ENCODE measurements around the gene ANKS1B.
"Not testable (repeated sequence)": the region's sequence is repeated elsewhere in the genome, so short reads cannot be mapped to it uniquely, and the experiment has no call there.

ANKS1B gene

DNA sequence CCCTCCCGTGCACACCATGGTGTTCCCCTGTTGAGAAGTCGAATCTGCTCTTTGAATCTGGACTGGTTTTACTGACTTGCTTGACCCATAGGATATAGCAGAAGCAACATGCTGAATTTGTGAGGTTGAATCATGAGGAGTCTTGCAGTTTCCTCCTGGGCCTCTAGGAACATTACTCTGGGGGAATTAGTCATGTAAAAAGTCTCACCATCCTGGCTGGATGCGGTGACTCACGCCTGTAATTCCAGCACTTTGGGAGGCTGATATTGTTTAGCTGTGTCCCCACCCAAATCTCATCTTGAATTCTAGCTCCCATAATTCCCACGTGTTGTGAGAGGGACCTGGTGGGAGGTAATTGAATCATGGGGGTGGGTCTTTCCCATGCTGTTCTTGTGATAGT is 1228.9 kb downstream of the ANKS1B start:
- not testable (repeated sequence) for DNase-seq (ENCODE audit: low read depth)

DNA sequence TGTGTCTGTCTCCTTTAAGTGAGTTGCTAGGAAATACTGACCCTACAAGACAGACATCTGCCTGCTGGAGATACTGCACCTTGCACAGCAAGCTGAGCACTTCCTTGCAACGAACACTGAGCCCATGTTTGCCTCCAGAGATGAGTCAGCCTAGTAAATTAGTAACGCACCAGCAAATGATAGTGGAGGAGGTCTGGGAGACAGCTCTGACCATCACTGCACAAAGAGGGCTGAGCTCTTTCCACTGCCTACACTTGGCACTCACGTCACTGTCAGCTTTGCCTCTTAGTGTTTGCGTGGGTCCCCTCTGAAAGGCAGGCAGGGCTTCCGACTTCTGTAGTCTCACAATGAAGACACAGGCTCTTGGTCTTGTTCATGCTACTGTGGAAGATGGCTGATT is 1230.6 kb downstream of the ANKS1B start:
- DNase-seq (ENCODE audit: low read depth) = no peak

DNA sequence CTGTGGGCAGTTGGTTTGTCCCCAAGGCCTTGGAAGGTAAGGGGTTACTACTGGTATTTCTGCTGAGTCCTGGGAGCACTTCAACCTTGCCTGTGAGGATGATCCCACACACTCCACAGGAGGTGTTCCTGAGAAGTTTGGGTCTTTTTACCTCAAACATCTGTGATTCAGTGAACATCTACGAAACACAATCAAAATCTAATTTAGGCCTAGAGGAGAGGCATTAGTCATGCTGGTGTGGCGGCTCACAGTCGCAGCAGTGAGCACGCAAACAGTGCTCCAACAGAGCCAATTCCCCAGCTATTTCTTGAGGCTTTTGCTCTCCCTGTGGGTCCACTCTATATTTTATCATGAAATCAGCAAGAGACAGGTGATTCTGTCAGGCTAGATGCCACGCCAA is 1232.0 kb downstream of the ANKS1B start:
- no peak for DNase-seq (ENCODE audit: low read depth)

DNA sequence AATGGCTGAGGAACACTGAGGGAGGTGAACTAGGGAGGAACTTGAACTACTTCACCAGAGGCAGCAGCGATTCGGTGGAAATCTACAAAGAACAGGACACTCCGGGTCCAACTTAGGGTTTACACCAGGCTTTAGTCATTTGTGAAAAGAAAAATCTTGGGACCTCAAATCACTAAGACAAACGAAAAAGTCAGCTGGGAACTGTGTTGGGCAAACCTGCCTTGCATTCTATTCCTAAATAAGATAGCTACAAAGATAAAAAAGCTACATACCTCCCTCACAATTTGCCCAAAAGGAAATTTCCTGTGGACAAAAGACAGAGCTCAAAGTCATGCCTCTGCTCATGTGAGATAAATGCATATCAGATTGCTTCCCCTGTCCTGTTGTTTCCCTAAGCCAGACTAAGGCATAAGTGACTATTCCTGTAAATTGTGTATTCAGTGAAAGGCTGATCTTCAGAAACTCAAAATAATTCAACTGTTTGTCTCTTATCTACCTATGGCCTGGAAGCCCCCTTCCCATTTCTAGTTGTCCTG is 1233.1 kb downstream of the ANKS1B start:
- DNase-seq (ENCODE audit: low read depth) = no peak

DNA sequence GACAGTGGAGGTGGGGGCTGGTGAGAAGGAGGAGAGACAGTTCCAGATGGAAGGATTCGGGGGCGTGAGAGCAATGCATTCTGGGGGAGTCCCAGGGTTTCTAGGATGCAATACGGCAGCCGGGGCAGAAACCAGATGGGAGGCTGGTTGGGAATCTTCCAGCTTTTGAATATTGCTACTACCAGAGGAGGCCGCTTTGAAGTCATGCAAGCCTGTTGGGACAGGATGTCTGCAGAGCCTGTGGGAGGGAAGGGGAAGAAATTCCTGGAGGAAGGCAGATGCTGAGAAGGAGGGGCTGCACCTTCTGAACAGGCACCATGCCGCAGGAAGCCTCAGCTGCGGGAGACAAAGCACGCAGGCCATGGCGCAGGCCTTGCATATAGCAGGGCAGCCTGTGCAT is 1234.2 kb downstream of the ANKS1B start:
- DNase-seq (ENCODE audit: low read depth) = no peak

DNA sequence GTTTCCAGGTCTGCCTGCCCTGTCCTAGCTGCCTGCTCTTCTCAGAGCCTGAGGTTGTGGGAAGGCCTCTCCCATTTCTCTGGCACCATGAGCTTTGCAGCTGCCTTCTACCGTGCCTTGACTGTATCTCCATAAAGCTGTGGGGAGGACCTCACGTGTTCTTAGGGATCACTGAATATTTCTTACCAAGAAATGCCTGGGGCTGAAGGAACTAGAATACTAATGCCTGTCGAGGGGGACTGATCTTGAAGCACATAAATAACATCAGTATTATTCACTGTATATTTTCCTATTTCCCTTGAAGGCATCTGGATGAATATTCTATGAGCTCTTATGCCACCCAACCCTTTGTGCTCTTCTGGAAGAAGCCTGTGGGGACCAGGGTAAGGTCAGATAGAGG is 1236.3 kb downstream of the ANKS1B start:
- DNase-seq (ENCODE audit: low read depth) = no peak

DNA sequence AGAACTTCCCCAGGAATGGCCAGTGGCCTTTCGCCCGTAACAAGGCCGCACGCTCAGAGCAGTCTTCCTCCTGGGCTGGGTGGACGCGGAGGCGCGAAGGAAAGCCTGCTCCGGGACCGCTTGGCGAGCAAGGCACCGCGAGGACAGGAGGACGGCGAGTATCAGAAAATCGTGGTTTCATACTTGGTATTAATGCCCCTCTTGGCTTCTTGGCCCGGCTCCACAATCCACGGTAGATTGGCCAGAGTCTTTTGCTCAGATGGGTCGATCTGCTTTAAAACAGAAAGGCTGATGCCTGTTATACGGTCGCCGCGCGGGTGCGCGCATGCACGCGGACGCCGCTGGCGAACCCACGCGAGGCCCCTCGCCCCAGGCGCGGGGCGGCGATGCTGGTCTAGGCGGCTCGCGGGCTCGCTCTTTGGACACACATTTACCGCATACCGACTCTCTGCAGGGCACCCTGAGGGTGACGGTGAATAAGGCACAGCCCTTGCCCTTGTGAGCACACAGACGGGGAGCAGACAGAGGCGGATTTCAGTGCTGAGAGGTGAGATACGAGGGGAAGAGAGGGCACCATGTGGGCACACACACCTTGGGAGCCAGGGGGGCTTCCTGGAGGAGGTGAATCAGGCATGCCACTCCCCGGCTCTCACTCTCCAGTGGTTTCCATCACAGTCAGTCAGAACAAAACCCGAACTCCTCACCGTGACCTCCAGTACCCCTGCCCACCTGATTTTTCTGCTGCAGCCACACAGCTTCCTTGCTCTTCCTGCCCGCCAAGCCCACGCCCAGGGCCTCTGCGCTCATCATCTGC is 1239.0 kb downstream of the ANKS1B start:
- no peak for DNase-seq (ENCODE audit: low read depth)

DNA sequence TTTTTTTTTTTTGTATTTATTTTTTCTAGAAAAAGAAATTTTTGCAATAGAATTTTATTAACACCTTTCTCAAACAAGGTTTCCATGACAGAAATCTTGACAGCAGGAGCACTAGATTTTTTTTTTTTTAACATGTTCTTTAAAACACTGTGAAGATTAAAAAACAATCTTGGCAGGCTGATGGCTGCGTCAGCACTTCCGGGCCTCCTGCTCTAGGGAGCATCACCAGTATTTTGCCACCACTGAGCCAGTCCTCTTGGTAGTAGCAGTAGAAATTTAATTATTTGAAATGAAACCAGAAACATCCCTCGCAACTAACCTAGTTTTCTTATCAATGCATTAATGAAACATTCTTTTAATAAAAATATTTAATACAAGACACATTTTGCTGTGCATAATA is 1240.1 kb downstream of the ANKS1B start:
- DNase-seq (ENCODE audit: low read depth) = no peak

DNA sequence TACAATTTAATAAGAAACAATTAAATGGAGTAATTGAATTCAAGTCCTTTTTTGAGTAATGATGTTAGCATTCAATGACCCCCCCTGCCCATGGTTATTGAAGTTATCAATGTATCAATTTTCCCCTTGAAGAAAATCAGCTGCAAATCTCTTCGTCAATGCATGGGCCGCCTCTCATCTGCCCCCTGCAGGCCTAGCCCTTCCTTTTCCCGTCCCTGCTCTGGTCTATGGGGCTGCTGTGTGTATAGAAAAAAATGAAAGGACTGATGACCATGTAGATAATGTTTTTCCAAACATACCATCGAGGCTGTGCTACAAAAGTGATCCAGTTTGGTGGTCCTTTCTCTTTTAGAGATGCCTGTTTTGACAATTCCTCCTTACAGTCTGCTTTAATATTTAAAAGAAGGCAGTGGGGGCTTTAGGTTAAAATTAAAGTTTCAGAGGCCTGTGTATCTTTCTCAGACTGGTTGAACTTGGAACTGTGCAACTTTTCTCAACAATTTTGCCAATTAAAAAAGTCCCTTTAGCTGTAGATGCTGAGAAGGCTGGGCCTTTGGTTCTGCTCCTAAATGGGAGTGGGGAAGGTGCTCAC is 1241.3 kb downstream of the ANKS1B start:
- no peak for DNase-seq (ENCODE audit: low read depth)

DNA sequence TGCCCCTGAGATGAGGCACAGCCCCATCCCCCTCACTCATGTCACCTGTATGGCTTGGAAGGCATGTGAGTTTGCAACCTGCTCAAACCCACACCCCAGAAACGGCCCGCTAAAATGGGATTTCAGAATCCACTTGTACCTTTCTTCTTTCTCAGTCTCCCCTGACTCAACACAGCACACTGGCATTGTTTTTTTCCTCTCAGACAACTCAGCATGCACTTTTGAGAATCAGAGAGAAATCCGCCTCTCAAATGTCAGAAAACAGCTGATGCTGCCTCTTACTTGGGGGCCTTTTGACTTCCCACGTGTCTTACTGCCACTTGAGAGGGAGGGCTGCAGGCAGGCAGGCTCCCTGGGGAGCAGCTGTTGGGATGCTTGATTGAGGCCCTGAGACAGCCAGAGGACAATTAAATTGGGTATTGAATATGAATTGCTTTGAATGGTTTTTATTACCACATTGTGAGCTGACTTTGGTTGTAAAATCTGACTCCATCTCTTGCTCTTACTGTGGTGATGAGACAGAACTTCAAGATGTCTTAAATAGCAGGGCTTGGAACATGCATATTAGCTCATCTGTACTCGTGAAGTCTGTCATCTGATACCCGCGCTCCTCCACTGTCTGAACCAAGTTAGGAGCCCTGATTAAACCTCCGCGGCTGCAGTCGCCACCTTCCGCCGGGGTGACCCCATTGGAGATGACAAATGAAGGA is 1243.0 kb downstream of the ANKS1B start:
- DNase-seq (ENCODE audit: low read depth) = no peak

DNA sequence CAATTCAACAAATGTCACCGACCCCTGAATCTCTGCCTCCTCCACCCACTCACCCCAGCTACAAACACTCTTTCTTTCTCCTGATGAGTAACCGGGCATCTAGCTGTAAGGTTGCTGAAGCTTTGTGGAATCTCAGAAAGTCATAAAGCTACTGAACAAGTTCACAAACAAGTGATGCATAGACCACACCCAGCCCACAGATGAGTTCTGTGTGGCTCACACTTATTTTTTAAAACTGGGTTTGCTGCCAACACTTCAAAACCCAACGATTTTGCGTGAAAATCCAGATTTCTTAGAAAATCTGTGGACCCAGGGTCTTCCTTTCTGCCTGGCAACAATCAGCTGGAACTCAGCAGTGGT is 1243.6 kb downstream of the ANKS1B start:
- DNase-seq (ENCODE audit: low read depth) = no peak

DNA sequence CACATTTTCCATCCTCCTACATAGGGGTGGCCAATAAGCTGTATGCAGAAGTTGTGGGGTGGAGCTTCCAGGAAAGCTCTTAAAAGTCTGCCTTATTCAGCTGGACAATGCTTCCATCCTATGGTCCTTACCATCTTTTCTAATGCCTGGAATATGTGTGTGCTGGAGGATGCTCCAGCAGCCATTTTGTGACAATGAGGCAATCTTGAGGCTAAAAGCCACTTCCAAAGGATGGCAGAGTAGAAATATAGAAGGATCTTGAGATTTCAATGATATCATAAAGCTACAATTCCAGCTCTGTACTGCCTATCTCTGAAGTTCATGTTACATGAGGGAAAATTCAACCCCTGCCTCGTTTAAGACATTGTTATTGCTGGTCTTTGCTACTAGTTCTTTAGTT is 1244.0 kb downstream of the ANKS1B start:
- DNase-seq (ENCODE audit: low read depth) = no peak

DNA sequence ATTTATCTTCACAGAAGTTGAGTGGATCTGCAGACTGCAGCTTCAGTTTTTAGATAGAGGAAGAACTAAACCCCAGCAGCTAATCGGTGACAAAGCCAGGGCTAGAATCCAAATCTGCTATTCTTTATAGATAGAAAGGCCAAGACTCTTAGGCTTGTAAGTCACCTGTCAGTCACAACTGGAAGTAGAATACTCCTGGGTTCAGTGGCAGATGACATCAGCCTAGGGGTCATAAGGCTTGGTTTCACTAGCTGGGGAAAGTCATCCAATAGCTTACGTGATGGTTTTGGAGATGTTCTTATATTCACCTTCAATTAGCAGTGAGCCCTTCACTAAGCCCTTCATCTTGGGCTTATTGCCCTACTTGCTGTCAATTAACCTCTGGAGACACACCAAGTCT is 1246.2 kb downstream of the ANKS1B start:
- no peak for DNase-seq (ENCODE audit: low read depth)

DNA sequence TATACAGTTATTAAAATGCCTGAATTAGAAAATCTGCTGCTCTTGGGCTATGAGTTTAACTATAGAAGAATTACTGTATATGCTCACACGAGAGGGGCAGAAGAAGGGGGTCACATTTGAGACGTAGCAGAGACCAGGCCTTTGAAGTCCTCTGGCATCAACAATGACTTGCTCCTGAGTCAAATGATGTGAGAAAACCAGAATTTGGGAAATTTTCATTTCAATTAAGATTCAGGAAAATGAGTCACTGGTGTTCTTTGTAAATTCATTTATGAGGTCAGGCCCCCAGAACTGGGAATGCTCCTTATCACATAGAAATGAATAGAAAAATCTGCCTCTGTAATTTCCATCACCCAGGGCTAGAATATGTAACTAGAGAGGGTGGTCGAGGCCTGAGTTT is 1246.7 kb downstream of the ANKS1B start:
- no peak for DNase-seq (ENCODE audit: low read depth)

DNA sequence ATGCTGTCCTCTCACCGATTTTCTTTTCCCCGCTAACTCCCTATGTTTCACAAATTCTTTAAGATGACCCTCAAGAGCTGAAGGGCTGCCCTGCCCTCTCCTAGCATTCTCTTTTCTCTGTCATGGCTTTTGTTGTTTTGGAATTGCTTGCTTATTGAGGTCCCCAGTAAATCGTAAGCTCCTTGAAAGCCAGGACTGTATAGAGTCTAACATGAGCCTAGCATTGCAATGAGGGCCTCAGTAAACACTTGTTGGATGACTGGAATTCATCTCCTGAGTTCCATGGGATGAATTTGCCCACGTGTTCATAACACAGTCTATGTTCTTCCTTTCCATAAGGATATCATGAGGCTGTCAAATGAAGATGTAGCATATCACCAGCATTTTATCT is 1247.4 kb downstream of the ANKS1B start:
- DNase-seq (ENCODE audit: low read depth) = no peak

DNA sequence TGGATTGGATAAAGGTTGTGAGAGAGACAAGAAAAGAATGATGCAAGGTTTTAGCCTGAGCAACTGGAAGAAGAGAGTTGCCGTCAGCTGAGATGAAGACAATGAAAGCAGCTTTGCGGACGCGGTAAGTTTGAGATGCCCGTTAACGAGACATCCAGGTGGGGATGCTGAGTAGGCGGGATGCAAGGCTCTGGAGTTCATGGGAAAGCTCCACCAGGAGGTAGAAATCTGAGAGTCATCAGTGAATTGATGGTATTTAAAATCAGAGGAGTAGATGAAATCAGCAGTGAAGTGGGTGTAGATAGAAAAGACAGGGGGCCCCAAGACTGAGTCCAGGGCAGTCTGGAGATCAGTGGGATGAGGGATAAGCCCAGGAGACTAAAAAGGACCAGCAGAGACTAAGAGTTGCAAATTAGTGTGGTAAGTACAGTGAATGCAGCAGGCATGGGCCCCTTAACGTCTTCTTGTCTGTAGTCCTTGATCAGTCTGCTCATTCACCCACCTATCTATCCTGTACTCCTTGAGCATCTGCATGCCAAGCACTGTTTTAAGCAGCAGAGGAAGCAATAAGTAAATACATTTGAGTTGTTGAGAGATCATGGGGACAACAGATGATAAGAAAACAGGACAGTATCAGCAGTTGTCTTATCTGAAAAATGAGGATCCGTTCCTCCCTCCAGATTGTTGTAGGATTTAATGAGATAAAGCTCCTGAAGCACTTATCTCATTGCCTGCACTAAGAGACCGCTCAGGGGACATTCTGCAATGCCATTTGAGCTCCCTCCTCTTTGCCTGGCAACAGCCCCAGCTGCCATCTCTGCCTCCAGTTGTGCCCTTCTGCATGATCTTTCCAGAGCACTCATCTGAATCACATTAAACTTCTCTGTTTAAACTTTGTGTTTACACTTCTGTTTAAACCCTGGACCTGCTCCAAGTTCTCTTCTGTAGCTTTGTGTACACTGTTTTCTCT is 1248.1 kb downstream of the ANKS1B start:
- peak; percentile 16 for DNase-seq (ENCODE audit: low read depth)

DNA sequence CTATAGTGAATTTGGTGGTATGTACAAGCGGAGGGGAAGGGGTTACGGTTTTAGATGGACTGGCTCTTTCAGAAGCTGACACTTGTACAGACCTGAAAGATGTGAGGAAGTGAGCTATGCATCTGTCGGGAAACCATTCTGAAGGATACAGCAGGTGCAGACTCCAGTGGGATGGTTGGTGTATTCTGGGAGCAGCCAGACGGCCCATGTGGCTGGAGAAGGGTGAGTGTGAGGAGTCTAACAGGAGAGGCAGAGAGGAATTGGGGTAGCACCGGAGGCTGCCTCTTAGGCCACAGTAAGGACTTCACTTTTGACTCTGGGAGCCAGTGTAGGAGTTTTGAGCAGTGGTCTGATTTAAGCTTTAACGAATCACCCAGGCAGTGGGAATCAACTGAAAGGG is 1248.9 kb downstream of the ANKS1B start:
- no peak for DNase-seq (ENCODE audit: low read depth)

DNA sequence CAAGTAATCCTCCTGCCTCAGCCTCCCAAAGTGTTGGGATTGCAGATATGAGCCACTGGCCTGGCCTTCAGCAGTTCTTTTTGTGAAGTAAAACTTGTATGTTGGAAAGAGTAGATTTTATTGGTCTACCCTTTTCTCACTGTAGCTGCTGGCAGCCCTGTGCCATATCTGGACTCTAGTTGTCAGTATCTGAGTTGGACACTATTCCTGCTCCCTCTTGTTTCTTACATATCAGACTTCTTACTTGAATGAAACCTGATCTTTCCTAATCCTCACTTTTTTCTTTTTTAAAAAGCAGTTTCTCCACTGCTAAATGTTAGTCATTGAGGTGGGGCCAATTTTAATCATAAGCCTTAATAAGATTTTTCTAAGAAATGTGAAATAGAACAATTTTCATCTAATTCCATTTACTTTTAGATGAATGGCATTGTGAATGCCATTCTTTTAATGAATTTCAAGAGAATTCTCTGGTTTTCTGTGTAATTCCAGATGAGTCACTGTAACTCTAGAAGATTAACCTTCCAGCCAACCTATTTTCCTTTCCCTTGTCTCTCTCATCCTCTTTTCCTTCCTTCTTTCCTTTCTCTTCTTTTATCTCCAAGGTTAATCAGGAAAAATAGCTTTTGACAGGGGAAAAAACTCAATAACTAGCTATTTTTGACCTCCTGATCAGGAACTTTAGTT is 1250.9 kb downstream of the ANKS1B start:
- no peak for DNase-seq (ENCODE audit: low read depth)

DNA sequence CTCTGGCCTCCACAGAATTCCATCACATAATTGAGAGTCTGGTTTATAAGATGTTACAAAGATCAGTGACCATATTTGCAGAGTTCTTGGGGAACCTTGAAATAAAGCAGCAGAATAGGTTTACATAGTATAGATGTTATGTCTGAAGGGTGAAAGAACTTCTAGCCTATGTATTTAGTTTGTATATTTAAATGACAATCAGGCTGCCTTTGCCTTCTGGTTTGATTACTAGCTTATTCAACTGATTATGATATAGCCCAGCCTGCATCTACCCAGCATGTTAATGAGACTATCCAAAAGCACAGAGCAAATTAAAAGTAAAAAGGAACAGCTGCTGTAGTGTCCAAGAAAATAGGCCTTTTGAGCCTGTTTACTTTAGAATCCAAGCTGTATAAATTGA is 1254.3 kb downstream of the ANKS1B start:
- DNase-seq (ENCODE audit: low read depth) = no peak

DNA sequence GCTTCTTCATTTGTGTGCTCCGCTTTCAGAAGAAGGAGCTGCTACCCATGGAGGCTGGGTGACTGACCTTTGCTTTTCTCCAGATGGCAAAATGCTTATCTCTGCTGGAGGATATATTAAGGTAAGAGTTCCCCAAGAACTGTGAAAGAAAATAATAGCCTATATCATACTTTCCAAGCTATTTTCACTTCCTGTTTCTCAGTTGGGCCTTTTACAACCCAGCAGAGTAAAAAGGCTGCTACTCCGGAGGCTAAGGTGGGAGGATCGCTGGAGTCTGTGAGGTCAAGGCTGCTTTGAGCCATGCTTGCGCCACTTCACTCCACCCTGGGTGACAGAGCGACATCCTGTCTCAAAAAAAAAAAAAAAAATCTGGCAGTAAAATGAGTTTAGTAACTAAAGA is 1257.5 kb downstream of the ANKS1B start:
- DNase-seq (ENCODE audit: low read depth) = no peak

DNA sequence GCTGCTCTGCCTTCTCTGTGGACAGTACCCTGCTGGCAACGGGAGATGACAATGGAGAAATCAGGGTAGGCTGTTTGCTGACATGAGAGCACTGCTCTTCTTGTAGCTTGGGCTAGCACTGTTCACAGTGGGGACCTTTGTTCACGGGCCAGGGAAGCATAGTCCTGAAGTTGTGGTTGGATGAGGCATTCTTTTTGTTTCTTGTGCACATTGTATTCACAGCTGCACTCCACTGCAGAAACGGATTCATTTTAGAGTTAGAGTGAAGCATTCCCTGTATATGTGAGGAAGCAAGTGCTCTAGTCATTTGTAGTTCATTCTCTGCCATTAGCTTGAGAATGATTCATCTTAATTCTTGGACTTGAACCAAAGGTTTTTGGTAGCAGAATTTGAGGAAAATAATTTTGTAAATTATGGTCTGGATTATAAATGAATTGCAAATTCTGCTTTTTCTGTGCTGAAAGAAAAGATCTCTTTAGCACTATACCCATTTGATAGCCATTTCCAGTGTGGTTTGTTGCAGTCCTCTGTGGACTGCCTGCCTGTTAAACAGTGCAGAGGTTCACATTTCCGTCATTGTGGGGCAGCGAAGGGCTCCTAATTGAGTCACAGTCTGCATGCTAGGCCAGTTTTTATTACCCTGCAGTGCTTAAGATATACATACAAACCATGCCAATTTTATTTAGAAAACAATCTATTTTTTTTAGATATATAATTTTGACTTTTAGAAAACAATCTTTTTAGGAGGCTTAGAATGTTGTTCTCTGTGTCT is 1259.1 kb downstream of the ANKS1B start:
- DNase-seq (ENCODE audit: low read depth) = peak; percentile 22
